H9 (cell line): ENCODE measurements around the gene MGMT. TPM values are rescaled to one million over a fixed set of nuclear protein-coding genes. Genes with fewer than 3 reads are reported as not detected.

ENCODE experiments used
- DNase-seq: peaks from one replicate; pipeline ENCODE4 v3.0.0-alpha.2; 2017
- H2AFZ ChIP-seq: one replicate; pipeline ENCODE4 v1.6.1; 2013; ENCODE audit warnings: mild to moderate bottlenecking, low read length, control low read depth, moderate library complexity
- H2AK5ac ChIP-seq: 2 replicates; pipeline ENCODE4 v1.6.1; 2013; ENCODE audit warnings: low read length, control low read depth, mixed read lengths; ENCODE audit not compliant: insufficient read length
- H2BK120ac ChIP-seq: one replicate; pipeline ENCODE4 v1.6.1; 2013; ENCODE audit warnings: low read depth, mild to moderate bottlenecking, low read length, control low read depth, inconsistent platforms; ENCODE audit not compliant: poor library complexity, severe bottlenecking
- H2BK12ac ChIP-seq: 2 replicates; pipeline ENCODE4 v1.6.1; 2013; ENCODE audit warnings: low read length, control low read depth, mixed read lengths, low read depth; ENCODE audit not compliant: insufficient read length
- H2BK15ac ChIP-seq: 2 replicates; pipeline ENCODE4 v1.6.1; 2013; ENCODE audit warnings: low read depth, low read length, control low read depth
- H2BK20ac ChIP-seq: one replicate; pipeline ENCODE4 v1.6.1; 2013; ENCODE audit warnings: low read depth, mild to moderate bottlenecking, low read length, control low read depth, inconsistent platforms; ENCODE audit not compliant: poor library complexity, severe bottlenecking
- H2BK5ac ChIP-seq: 2 replicates; pipeline ENCODE4 v1.6.1; 2013; ENCODE audit warnings: low read length, control low read depth, mixed read lengths; ENCODE audit not compliant: insufficient read length
- H3K14ac ChIP-seq: 2 replicates; pipeline ENCODE4 v1.6.1; 2013; ENCODE audit warnings: low read length, control low read depth; ENCODE audit not compliant: insufficient read depth
- H3K18ac ChIP-seq: 2 replicates; pipeline ENCODE4 v1.6.1; 2013; ENCODE audit warnings: low read depth, mild to moderate bottlenecking, mixed read lengths, low read length, control low read depth; ENCODE audit not compliant: insufficient read length
- H3K23ac ChIP-seq: 2 replicates; pipeline ENCODE4 v1.6.1; 2013; ENCODE audit warnings: low read length, control low read depth, mixed read lengths, low read depth; ENCODE audit not compliant: insufficient read length
- H3K23me2 ChIP-seq: 2 replicates; pipeline ENCODE4 v1.6.1; 2013; ENCODE audit warnings: low read depth, mild to moderate bottlenecking, mixed read lengths, low read length, control low read depth; ENCODE audit not compliant: insufficient read length, poor library complexity, severe bottlenecking
- H3K27ac ChIP-seq: 2 replicates; pipeline ENCODE4 v1.5.1; 2013; ENCODE audit warnings: low read length, control low read depth, mixed read lengths, low read depth; ENCODE audit not compliant: insufficient read length
- H3K27me3 ChIP-seq: 2 replicates; pipeline ENCODE4 v1.6.1; 2013; ENCODE audit warnings: low read length, control low read depth, inconsistent platforms; ENCODE audit not compliant: insufficient read depth
- H3K4ac ChIP-seq: 2 replicates; pipeline ENCODE4 v1.6.1; 2013; ENCODE audit warnings: low read depth, mild to moderate bottlenecking, control low read depth, inconsistent platforms, low read length, moderate library complexity
- H3K4me1 ChIP-seq: 2 replicates; pipeline ENCODE4 v1.6.1; 2013; ENCODE audit warnings: low read length, control low read depth, inconsistent platforms; ENCODE audit not compliant: insufficient read depth
- H3K4me2 ChIP-seq: 2 replicates; pipeline ENCODE4 v1.6.1; 2013; ENCODE audit warnings: low read length, control low read depth, mixed read lengths; ENCODE audit not compliant: insufficient read length, insufficient read depth
- H3K56ac ChIP-seq: 2 replicates; pipeline ENCODE4 v1.6.1; 2013; ENCODE audit warnings: low read depth, mild to moderate bottlenecking, mixed read lengths, low read length, control low read depth; ENCODE audit not compliant: insufficient read length
- H3K79me1 ChIP-seq: 2 replicates; pipeline ENCODE4 v1.6.1; 2013; ENCODE audit warnings: low read depth, mild to moderate bottlenecking, moderate library complexity, low read length, control low read depth, inconsistent platforms; ENCODE audit not compliant: insufficient read depth, poor library complexity, severe bottlenecking
- H3K79me2 ChIP-seq: 2 replicates; pipeline ENCODE4 v1.6.1; 2013; ENCODE audit warnings: low read length, control low read depth, inconsistent platforms; ENCODE audit not compliant: insufficient read depth
- H3K9ac ChIP-seq: 2 replicates; pipeline ENCODE4 v1.6.1; 2013; ENCODE audit warnings: low read length, control low read depth, mixed read lengths; ENCODE audit not compliant: insufficient read length; ENCODE audit errors: extremely low read depth
- H3K9me3 ChIP-seq: one replicate; pipeline ENCODE4 v1.6.1; 2013; ENCODE audit warnings: low read depth, low read length, inconsistent platforms; ENCODE audit not compliant: control insufficient read depth
- H3T11ph ChIP-seq: one replicate; pipeline ENCODE4 v1.6.1; 2013; ENCODE audit warnings: mild to moderate bottlenecking, low read length, control low read depth, inconsistent platforms
- H4K20me1 ChIP-seq: one replicate; pipeline ENCODE4 v1.6.1; 2013; ENCODE audit not compliant: control insufficient read depth, insufficient read length, insufficient read depth
- H4K5ac ChIP-seq: 2 replicates; pipeline ENCODE4 v1.6.1; 2013; ENCODE audit warnings: low read depth, mild to moderate bottlenecking, mixed read lengths, low read length, control low read depth; ENCODE audit not compliant: insufficient read length
- H4K8ac ChIP-seq: replicated peaks from 2 replicates; pipeline ENCODE4 v1.6.1; 2013; ENCODE audit warnings: low read length, control low read depth, mixed read lengths, low read depth; ENCODE audit not compliant: insufficient read length
- H4K91ac ChIP-seq: 2 replicates; pipeline ENCODE4 v1.6.1; 2013; ENCODE audit warnings: low read depth, mild to moderate bottlenecking, moderate library complexity, mixed read lengths, low read length, control low read depth; ENCODE audit not compliant: insufficient read length
- H3K27ac Mint-ChIP-seq, 3 experiments: 2 replicates in 2 of 3; 3 replicates in 1 of 3; pipeline ENCODE4 v1.8.0; 2020 to 2021; ENCODE audit warnings: mixed read lengths in 3 of 3, mild to moderate bottlenecking in 1 of 3, moderate library complexity in 1 of 3
- H3K27me3 Mint-ChIP-seq: 2 replicates; pipeline ENCODE4 v1.8.0; 2021; ENCODE audit warnings: low read depth, mild to moderate bottlenecking, moderate library complexity, mixed read lengths
- H3K36me3 Mint-ChIP-seq, 3 experiments: 2 replicates in 2 of 3; 3 replicates in 1 of 3; pipeline ENCODE4 v1.8.0; 2020 to 2021; ENCODE audit warnings: low read depth in 3 of 3, mixed read lengths in 3 of 3; ENCODE audit not compliant: insufficient read depth in 1 of 3
- H3K4me1 Mint-ChIP-seq, 2 experiments: 2 replicates each; pipeline ENCODE4 v1.8.0; 2020; ENCODE audit warnings: mixed read lengths in 2 of 2
- H3K4me3 Mint-ChIP-seq, 2 experiments: 2 replicates in 1 of 2; 3 replicates in 1 of 2; pipeline ENCODE4 v1.8.0; 2020 to 2021; ENCODE audit warnings: mild to moderate bottlenecking in 2 of 2, mixed read lengths in 2 of 2, moderate library complexity in 1 of 2
- H3K9me3 Mint-ChIP-seq, 2 experiments: 2 replicates in 1 of 2; 3 replicates in 1 of 2; pipeline ENCODE4 v1.8.0; 2020; ENCODE audit warnings: mild to moderate bottlenecking in 2 of 2, mixed read lengths in 2 of 2, moderate library complexity in 1 of 2
- WGBS: extraction: QIAGEN DNeasy Blood & Tissue Kit; methylation state at CpG from one replicate; pipeline ENCODE4 v1.1.7; 2013; ENCODE audit warnings: missing lambda C conversion rate, low lambda C conversion rate, mixed read lengths; ENCODE audit not compliant: insufficient read length; ENCODE audit errors: extremely low coverage; 5-methylcytosine and 5-hydroxymethylcytosine counted together
- total RNA-seq: library from RNA; stranded (reverse); gene quantifications from 2 replicates; pipeline ENCODE4 v1.2.1, GENCODE V29; 2021
- TF ChIP-seq, protein P1 (sequence below): fragments of 200-600 bp; sonication (generic); conservative IDR thresholded peaks from 3 replicates; pipeline ENCODE4 v1.8.0; 2021; ENCODE audit warnings: antibody characterized with exemption, mild to moderate bottlenecking

Gene MGMT
- total RNA-seq, 1 experiment from 2014 or later, result 18.4 TPM

DNA sequence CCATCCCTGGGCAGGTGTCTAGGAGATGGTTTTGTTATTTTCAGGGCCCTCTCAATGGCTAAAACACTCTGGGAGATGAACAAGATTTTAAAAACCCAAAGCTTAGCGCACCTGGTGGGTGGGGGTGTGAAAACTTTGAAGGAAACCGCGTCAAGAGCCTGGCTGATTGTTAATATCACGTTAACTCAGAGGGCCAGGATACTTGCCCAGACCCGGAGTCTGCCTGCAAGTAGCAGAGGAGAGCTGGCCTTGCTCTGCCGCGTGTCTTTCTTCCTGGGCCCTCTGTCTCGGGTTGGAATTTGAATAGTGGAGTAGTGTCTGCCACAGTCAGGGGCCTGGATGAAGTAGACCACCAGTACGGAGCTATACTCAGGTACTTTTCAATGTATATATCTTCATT, 1.1 kb downstream of the MGMT start:
- no peak overlapping the region for H2BK12ac ChIP-seq
- Mint-ChIP-seq H3K4me1 (peaks cover 18 to 20% of the 10 kb centered on the region in 2 experiments), H3K9me3 (no peaks in the 10 kb centered on the region; a peak in 1 of 5 replicates), H3K27ac (no peak overlapping the region), H3K4me3 (peak overlapping the region in 1 of 2 experiments; percentile 60; a peak in 2 of 5 replicates), H3K27me3 (peaks cover 10% of the 10 kb centered on the region; the same call in 1 of the 2 replicates), H3K36me3 (peaks cover 0 to 9% (median 8%) of the 10 kb centered on the region in 3 experiments; a peak in 4 of 7 replicates)
- no peak overlapping the region for H2BK120ac ChIP-seq
- no peak overlapping the region for H2BK20ac ChIP-seq
- H3K79me1 ChIP-seq, result no peaks in the 10 kb centered on the region
- TF ChIP-seq, protein P1, sequence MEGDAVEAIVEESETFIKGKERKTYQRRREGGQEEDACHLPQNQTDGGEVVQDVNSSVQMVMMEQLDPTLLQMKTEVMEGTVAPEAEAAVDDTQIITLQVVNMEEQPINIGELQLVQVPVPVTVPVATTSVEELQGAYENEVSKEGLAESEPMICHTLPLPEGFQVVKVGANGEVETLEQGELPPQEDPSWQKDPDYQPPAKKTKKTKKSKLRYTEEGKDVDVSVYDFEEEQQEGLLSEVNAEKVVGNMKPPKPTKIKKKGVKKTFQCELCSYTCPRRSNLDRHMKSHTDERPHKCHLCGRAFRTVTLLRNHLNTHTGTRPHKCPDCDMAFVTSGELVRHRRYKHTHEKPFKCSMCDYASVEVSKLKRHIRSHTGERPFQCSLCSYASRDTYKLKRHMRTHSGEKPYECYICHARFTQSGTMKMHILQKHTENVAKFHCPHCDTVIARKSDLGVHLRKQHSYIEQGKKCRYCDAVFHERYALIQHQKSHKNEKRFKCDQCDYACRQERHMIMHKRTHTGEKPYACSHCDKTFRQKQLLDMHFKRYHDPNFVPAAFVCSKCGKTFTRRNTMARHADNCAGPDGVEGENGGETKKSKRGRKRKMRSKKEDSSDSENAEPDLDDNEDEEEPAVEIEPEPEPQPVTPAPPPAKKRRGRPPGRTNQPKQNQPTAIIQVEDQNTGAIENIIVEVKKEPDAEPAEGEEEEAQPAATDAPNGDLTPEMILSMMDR, result no peak
- H4K5ac ChIP-seq, result no peak overlapping the region
- H3K4me2 ChIP-seq, result no peak overlapping the region
- no peaks in the 10 kb centered on the region for H3K9me3 ChIP-seq
- no peak overlapping the region for H4K8ac ChIP-seq
- no peak overlapping the region for H4K91ac ChIP-seq
- H3K23ac ChIP-seq, result no peak overlapping the region
- H3T11ph ChIP-seq, result no peak overlapping the region
- no peaks in the 10 kb centered on the region for H3K27me3 ChIP-seq
- no peak overlapping the region for H2AK5ac ChIP-seq
- H3K23me2 ChIP-seq, result no peaks in the 10 kb centered on the region
- H3K4ac ChIP-seq, result no peak overlapping the region
- H3K14ac ChIP-seq, result no peak overlapping the region
- no peaks in the 10 kb centered on the region for H3K79me2 ChIP-seq
- no peaks in the 10 kb centered on the region for H4K20me1 ChIP-seq
- H3K9ac ChIP-seq, result no peak overlapping the region
- H2AFZ ChIP-seq, result no peak overlapping the region
- DNase-seq, result no peak
- no peak overlapping the region for H2BK5ac ChIP-seq
- no peak overlapping the region for H3K27ac ChIP-seq
- H3K18ac ChIP-seq, result no peak overlapping the region
- no peak overlapping the region for H2BK15ac ChIP-seq
- H3K56ac ChIP-seq, result no peak overlapping the region
- WGBS, result no CpG with 5 or more reads among the region's 9 CpGs
- no peaks in the 10 kb centered on the region; the same call in 1 of the 2 replicates for H3K4me1 ChIP-seq
